ENCODE results near the gene C1GALT1C1.

- TF ChIP-seq YY1 (IDR thresholded peaks at IDR 0.05; ENCODE audit: insufficient read depth, insufficient read length): no peak
- TF ChIP-seq ZNF274 (IDR thresholded peaks at IDR 0.05; ENCODE audit: low read depth, low read length): no peak
- no peak for TF ChIP-seq SUZ12 (IDR thresholded peaks at IDR 0.05; ENCODE audit: extremely low read depth, insufficient read depth, insufficient read length)
Observed at GRCh38 chrX:120604361-120604782, 25.5 kb downstream of the C1GALT1C1 start.

All from NT2/D1 (cell line).